Renal cortex interstitium (tissue), 11 donors: ENCODE measurements around the gene SCGB1A1. TPM values are rescaled to one million over a fixed set of nuclear protein-coding genes. Genes with fewer than 3 reads are reported as not detected.

ENCODE experiments used
- DNase-seq, 11 donors: peaks; one replicate each; pipeline ENCODE4 v3.0.0-alpha.2; 2013; ENCODE audit warnings: low read depth in 9 of 11, low spot score in 4 of 11; ENCODE audit errors: extremely low read depth in 1 of 11
- polyA plus RNA-seq, 3 donors: library from polyadenylated mRNA; unstranded; fragments of 120-200 nt; gene quantifications; one replicate each; pipeline ENCODE4 v1.2.1, GENCODE V29; 2013; ENCODE audit not compliant: insufficient read length in 3 of 3

SCGB1A1 gene
- polyA plus RNA-seq, 3 donors, result not detected

DNA sequence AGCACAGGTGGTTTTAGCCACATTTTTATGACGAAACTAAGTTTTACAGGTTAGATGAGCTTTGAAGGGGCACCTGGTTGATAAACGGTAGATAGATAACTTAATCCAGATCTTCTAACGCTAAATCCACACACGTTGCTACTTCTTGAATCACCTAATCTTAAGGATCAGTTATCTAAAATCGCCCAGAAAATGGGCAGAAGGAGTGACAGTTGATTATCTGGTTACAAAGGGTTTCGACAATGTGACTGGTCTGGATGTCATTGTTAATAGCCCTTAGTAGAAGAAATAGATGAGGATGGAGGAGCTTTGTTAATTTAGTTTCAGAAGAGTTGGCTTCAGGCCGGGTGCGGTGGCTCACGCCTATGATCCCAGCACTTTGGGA is 43.7 kb downstream of the SCGB1A1 start:
- no peak for DNase-seq

DNA sequence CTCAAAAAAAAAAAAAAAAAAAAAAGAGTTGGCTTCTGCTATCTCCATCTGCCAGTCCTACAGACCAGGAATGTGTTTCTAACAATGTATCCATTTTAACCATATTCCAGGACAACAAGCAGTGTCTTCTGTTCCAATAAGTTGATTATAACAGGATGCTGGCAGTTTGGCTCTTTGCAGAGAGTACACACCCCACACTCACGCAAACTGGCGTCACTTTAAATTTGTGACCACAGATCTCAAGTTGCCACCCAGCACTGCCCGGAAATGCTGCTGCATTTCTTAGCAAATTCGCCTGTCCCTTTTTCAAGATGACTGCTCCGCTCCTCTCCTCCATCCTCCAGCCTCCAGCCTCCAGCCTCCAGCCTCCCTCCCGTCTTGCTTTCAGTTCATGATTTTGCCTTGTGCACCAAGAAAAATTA is 44.3 kb downstream of the SCGB1A1 start:
- DNase-seq, result no peak

DNA sequence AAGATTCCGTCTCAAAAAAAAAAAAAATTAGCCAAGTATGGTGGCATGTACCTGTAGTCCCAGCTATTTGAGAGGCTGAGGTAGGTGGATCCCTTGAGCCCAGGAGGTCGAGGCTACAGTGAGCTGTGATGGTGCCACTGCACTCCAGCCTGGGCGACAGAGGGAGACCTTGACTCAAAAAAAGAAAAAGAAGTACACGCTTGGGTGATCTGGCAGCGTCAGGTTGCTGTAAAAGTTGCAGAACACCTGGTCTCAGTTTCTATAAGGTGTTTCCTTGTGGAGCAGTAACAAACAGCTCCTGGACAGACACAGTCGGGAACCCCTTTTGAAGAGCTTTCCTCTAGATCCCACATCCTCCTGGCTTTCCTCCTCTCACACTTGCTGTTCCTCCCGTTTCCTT is 45.8 kb downstream of the SCGB1A1 start:
- DNase-seq, result no peak

DNA sequence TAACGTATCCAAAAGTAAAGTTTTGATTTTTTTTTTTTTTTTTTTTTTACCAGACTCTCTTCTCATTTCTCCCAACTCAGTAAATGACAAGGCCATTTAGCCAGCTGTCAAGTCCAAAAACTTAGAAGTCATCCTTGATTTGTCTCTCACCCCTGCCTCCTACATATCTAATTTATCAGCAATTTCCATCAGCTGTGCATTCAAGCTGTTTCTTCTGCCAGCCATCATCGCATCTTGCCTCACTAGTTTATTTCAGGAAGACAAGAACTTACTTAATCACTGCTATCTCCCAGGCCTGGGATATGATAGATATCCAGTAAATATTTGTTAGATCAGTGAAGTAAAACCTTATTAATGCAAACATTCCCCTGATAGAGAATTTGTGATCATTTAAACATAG is 47.6 kb downstream of the SCGB1A1 start:
- no peak for DNase-seq

DNA sequence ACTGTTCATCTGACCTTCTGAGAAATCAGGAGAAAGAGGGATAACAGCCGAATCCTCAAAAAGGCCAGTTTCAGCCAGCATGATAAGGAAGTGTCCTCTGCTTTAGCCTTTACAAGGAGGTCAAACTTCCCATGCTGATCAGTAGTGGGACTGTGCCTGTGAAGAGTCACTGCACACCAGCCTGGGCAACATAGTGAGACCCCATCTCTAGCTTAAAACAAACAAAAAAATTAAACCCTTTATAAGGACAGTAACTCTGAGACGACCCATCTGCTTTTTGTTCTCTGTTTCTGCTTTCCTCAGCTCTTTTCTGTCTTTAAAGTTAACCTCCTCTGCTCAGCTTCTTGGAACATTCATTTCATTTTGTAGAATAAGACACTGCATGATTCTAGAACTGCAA is 49.7 kb downstream of the SCGB1A1 start:
- no peak for DNase-seq

DNA sequence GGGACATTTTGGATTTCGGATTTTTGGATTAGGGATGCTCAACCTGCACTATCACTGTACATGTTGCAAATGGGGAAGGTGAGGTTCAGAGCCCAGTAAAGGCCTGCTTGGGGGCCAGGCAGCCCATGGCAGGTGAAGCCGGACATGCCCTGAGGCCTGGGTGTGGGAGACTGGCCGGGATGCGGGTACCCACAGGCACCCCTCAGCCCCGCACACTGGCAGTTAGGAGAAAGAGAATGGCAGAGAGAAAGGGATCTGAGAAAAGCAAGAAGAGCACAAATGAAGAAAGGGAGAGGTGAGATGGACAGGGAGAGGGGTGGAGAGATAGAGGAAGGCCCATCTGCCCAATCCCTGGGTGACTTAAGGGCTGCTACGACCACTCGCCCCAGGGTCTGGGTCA is 52.8 kb downstream of the SCGB1A1 start:
- DNase-seq, result no peak

DNA sequence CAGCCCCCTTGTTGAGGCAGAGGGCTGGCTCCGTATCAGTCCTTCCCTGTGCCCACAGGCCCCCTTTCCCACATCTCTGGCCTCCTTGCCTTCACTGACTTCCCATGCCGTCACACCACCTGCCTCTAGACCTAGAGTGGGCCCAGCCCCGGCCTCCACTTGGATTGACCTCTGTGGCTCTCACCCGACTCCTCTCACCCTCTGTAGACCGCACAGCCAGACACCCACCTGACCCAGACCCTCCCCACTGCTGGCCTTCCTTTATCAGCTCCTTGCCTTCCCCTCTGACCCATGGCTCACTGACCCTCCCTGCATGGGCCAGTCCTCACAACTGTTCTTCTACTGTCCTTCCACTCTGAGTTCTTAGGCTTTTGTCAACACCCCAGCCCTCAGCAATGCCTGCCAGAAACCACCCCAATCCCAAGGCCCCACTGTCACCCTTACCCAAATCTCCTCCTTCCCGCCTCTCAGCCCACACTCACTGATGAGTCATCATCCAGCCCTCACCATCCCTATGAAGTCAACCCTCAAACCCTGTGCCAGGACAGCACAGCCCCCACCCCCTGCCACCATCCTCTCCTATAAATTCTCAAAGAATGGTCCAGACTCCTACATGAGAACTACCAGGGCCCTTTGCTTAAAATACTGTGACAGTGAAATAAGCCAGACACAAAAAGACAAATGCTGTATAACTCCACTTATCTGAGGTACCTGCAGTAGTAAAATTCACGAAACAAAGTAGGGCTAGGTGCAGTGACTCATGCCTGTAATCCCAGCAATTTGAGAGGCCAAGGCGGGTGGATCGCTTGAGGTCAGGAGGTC is 53.4 kb downstream of the SCGB1A1 start:
- DNase-seq, result no peak

Other genes starting within 250 kb of the SCGB1A1 start
- gene SCGB1D1, start 228.8 kb upstream of the SCGB1A1 start, polyA plus RNA-seq, result not detected
- under 1 TPM; 0.27 to 0.59 (median 0.51) TPM for gene SCGB2A1, start 210.4 kb upstream of the SCGB1A1 start, polyA plus RNA-seq
- gene SCGB1D2, start 176.8 kb upstream of the SCGB1A1 start, polyA plus RNA-seq, result 1 to 10 TPM; 2.1 to 2.3 (median 2.1) TPM
- not detected for gene SCGB2A2, start 148.9 kb upstream of the SCGB1A1 start, polyA plus RNA-seq
- not detected for gene SCGB1D4, start 120.0 kb upstream of the SCGB1A1 start, polyA plus RNA-seq
- gene ASRGL1, start 81.6 kb upstream of the SCGB1A1 start, polyA plus RNA-seq, result 10 to 100 TPM; 61.7 to 69.6 (median 63.0) TPM
- gene AHNAK, start 127.8 kb downstream of the SCGB1A1 start, polyA plus RNA-seq, result 100 to 1,000 TPM; 193 to 231 (median 198) TPM
- gene EEF1G, start 154.9 kb downstream of the SCGB1A1 start, polyA plus RNA-seq, result 1,000 to 10,000 TPM; 2,243 to 2,394 (median 2,287) TPM
- gene TUT1, start 172.5 kb downstream of the SCGB1A1 start, polyA plus RNA-seq, result 10 to 100 TPM; 21.2 to 27.7 (median 23.7) TPM
- gene MTA2, start 182.8 kb downstream of the SCGB1A1 start, polyA plus RNA-seq, result 100 to 1,000 TPM in 2 of 3 donors, 10 to 100 TPM in 1; 79.7 to 105 (median 101) TPM
- 10 to 100 TPM; 30.5 to 38.5 (median 34.3) TPM for gene EML3, start 193.7 kb downstream of the SCGB1A1 start, polyA plus RNA-seq
- 1 to 10 TPM; 2.9 to 4.8 (median 3.5) TPM for gene ROM1, start 194.2 kb downstream of the SCGB1A1 start, polyA plus RNA-seq
- gene B3GAT3, start 203.0 kb downstream of the SCGB1A1 start, polyA plus RNA-seq, result 10 to 100 TPM; 20.8 to 42.2 (median 36.5) TPM
- 100 to 1,000 TPM; 349 to 398 (median 360) TPM for gene GANAB, start 227.6 kb downstream of the SCGB1A1 start, polyA plus RNA-seq
- 10 to 100 TPM; 18.1 to 22.7 (median 19.2) TPM for gene INTS5, start 234.3 kb downstream of the SCGB1A1 start, polyA plus RNA-seq
- gene C11orf98, start 246.2 kb downstream of the SCGB1A1 start, polyA plus RNA-seq, result 10 to 100 TPM; 56.8 to 59.1 (median 58.5) TPM
- gene CSKMT, start 246.3 kb downstream of the SCGB1A1 start, polyA plus RNA-seq, result 1 to 10 TPM; 3.8 to 5.9 (median 4.6) TPM